GM19455 (cell line): Measurements from ENCODE around the gene DPYD.

Source experiments
- ATAC-seq: cut with Tn5 transposase; IDR thresholded peaks from one replicate; pipeline ENCODE4 v1.9.1; 2021; ENCODE audit not compliant: unreplicated experiment

The DPYD gene

DNA sequence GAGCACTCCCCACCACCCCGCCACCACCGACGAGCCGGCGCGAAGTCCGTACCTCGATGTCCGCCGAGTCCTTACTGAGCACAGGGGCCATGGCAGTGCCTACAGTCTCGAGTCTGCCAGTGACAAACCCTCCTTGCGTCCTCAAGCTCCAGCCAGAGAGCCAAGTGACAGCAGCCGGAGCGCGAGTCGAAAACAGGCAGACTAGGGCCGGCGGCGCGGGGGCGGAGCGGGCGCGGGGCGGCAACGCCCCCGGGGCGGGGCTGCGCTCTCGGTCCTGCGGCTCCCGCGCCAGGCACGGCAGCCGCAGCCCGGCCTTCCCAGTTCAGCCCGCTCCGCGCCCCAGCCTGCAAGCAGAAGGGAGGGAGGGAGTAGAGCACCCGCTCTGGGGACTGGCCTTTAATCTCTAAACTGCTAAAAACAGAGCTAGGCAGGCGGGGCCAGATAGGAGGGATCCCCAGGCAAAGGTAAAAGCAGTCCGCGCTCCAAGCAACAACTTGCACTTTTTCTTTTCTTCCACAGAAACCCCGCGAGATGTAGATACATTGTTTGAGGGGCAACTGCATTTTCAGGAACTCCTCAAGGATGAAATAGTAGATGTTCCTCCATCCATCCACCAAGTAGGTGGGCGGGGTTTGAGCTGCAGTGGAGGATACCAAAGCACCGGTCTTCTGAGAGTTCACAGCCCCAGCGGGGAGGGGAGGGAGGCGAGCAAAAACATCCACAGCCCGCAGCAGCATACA lies at the start of gene DPYD:
DPYD (minus strand) TSS at position 203 of the 740 bp plus-strand sequence; CDS start at position 91, 112 bp downstream.
- peak; percentile 93 for ATAC-seq

GRCh38 chr1:97960470-97960869 lies 39.6 kb upstream of the DPYD start:
- ATAC-seq = no peak

- ATAC-seq = no peak
These were observed 26.9 kb upstream of the DPYD start for GRCh38 chr1:97947695-97948094.

DNA sequence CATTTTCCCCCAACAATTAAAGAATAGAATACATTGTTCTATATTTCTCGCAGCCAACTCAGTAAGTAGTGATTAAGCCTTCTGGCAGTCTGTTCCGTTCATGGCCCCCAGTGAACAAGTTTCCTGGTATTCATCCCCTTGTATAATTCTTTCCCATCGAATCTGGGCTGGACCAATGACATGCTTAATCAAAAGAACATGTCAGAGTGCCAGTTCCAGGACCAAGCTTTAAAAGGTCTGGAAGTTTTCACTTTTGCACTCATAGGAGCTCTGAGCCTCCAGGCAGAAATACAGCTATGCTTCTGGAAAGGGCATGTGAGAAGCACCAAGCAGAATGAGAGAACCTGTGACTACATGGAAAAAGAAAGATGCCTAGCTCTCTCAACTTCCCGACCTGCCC lies 22.5 kb upstream of the DPYD start:
- no peak for ATAC-seq

DNA sequence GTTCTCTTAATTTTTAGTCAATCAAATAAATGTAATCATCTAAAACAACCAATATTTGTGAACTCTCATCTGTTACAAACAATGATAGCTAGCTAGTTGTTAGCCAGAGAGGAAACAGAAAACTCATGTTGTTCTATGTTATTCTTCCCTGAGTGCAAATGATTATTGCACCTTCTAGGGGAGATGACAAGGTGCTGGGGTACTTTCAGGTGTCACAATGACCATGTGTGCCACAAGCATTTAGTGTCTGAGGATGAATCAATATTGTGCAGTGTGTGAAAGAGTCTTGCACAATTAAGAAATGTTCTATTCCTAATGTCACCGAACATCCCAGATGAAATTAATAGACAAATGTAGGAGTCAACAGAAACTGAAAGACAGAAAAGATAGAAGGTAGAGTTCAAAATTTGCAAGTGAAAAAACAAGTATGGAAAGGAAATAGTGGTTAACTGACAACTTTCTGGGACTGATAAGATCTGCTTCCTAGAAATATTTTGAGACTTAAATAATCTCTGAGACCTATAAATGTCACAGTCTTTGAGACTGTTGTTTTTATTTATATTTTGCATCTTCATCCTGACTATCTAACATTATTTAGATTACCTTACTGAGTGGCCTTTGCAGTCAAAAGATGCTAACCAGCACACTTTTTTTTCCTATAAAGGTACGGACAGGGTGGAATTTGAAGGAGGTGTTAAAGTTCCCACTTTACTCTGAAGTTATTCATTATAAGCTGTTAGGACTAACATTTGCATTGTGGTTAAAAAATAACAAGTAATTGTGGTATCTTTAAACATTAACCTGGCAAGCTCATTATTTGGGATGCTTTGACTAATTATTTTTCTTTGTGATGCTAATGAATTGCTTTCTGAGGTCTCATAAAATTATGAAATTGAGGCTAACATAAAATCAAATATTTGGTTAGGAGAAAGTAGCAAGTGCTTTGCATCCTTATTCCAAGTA lies 21.6 kb upstream of the DPYD start:
- no peak for ATAC-seq

DNA sequence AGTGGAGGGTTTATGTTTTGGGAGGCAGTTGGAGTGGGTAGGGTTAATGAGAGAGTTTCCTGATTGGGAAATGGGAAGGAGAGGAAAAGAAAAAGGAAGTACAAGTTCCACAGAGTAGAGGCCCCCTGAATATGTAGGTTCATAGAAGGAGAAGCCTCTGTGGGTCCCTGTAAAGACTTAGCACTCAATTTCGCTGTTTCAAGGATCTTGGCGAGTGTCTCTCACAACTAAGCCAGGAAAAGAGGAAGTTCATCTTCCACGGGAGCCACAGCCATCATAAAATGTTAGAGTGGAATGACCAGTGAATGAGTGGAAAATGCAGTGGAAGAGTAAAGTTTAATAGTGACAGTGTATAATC lies 17.4 kb upstream of the DPYD start:
- ATAC-seq = no peak

DNA sequence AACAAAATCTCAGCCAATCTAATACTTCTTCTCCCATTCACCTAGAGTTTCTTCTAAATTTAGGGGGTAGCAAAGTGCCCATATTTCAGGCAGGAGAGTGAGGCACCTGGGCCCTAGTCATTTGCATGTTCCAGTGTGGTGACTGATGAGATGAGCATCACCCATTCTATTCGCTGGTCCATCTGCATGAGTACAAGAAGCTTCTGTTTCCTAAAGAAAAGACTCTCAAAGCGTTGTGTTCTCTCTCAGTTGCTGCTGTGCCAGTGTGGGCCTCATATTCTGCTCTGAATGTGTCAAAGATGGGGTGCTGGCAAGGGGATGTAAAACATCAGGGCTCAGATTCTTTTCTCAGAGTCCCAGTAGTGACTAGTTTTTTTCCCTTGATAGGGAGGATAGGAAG lies 16.1 kb upstream of the DPYD start:
- no peak for ATAC-seq

- no peak for ATAC-seq
These were observed 13.7 kb upstream of the DPYD start for GRCh38 chr1:97934491-97934890.

DNA sequence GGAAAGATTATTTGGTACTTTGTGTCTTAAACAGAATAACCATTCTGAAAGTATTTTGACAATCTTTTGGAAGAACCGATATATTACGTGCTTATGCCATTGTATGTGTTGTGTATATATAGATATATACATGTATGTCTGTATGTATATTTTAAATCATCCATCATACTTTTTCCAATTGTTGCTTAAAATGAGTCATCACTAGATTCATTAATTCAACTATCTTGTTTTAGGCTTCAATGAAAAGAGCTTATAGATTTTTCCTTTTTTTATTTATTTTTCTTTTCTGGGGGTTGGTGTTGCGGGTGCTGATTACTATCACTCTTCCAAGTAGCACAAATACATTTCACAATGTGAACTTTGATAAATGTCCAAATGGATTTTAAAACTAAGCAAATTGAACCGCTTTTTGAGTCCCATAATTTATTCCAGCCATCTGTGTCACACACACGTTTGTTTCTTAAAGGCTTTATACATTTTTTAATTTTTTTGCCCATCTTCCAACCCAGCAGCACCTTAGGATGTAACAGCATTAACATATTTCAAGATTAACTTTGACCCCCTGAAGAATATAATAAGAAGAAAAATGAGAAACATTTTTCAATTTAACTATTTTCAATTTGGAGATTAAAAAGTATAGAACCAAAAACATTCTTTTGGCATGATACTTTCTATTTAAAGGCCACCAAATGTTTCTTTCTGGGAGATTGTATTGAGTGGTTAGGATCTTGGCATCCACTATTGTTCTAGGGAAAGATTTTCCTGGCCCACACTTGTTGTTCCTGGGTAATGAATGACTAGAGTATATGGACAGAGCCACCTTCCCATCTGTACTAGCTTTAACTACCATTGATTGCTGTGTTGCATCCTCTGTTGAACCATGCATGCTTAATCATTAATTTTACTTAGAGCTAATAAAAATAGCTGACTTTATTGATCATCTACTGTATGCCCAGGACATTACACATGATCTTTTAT lies 9.3 kb upstream of the DPYD start:
- ATAC-seq = no peak

GRCh38 chr1:97926017-97926708 lies 5.3 kb upstream of the DPYD start:
- no peak for ATAC-seq

DNA sequence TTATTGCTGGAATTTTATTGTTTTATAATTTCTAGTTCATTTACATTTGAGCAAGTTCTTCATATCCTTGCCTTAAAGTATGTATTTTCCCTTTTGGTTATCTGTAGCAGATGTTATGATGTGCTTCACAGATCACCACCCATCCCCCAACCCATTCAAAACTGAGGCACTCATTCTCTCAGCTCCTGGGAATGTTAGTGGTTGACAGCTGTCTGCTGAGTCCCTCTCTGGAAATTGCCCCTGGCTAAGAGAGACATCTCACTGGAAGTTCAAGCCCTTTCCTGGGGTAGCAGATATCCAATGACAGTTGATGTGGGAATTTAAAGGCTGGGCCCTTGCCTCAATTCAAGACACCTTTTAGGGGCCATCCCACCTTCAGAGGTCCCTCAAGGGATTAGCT lies 4.3 kb upstream of the DPYD start:
- no peak for ATAC-seq

DNA sequence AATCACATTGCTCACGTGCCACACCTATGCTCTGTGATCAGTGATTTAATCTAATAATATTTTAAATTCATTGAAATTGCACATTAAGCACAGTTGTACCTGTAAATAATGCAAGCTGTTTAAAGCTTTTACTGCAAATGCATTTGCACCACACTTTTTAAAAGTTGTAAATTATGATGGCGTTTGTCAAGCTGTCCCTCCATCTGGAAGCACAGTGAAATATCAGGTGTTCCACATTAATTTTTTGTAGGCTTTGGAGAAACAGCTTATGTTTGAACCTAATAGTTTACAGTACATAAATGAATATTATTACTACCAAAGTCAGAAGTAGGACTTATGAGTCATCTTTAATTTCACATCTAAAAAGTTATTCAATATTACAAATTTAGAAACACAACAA lies 3.0 kb upstream of the DPYD start:
- no peak for ATAC-seq

- ATAC-seq = peak; percentile 34
These were observed 480 bp downstream of the DPYD start for GRCh38 chr1:97920276-97920831.

- ATAC-seq = no peak
These were observed 1.1 kb downstream of the DPYD start for GRCh38 chr1:97919585-97920261.

DNA sequence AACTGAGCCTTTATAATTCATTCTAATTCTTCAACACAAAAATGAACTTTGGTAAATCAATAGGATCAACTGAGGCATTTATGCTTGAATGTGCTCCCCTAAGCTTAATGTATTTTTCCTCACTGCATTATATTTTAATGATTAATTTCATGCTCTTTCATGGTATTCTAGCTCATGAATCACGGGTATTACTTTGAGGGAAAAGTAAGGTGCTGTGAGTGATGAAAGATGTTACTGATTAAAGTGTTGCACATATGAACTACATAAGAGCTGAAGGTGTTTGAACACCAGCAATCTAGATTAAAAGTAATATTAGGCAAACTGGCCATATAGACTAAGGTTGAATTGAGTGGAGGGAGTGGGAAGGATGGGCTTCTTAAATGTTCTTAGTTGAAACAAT lies 1.9 kb downstream of the DPYD start:
- no peak for ATAC-seq

DNA sequence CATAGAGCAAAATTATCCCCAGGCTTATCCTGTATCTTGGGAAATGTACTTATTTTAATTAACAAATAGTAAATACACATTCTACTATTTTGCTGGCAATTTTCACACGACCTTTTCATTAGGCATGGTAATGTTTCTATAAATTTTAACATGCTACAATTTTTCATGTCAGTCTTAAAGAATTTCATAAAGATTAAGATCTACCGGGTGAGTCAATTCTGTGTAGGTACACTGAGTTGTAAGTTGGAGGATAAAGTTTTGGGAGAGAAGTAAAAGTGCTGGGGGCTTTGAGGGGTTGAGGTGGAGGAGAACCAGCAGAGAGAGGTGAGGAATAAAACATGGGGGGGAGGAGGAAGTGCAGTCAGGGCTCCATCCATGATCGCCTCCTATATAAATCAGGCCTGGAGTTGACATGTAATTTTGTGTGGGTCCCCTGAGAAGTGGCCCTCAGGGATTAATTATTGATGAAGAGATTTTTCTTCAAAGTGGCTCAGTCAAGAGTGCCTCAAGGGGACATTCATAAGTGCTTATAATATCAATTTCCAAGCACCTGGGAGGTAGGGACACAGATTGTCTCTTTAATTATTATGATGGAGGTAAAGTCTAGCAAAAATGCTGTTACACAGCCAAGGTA lies 7.2 kb downstream of the DPYD start:
- ATAC-seq = no peak

- no peak for ATAC-seq
These were observed 9.3 kb downstream of the DPYD start for GRCh38 chr1:97911266-97912215.

DNA sequence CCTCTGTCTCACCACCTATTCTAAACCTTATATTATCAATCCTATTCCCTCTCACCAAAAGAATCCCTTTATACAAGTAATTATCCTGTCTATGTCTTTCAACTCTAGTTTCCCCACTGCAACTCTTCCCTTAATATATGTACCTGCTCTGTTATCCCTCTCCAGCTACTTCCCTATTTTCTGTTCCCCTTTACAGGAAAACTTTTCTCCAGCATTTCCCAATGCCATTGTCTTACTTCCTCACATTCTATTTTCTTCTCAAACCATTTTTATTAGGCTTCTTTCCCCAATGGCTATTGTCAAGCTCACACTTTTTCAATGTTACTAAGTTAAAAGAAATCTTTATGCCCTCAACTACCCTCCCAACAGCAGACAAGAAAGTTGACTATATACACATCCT lies 11.6 kb downstream of the DPYD start:
- no peak for ATAC-seq
